NCI-H510A (cell line): ENCODE results near the gene CDT1.

ENCODE experiments used
- DNase-seq: peaks from one replicate; lab custom pipeline; 2025; lab: John Stamatoyannopoulos, UW

CDT1 gene

GRCh38 chr16:88856122-88856827 lies 52.7 kb downstream of the CDT1 start:
- no peak for DNase-seq

GRCh38 chr16:88856828-88857727 lies 53.5 kb downstream of the CDT1 start, which contains the start of the genes GALNS and TRAPPC2L:
Gene GALNS, minus strand, starts transcription at chr16:88856947. Its CDS starts 70 bp downstream, at chr16:88856877.
Gene TRAPPC2L, plus strand, starts transcription at chr16:88857127. Its CDS starts 24 bp downstream, at chr16:88857151.
- peak; percentile 87 for DNase-seq

- DNase-seq, result no peak
Observed at GRCh38 chr16:88857728-88858339, 54.2 kb downstream of the CDT1 start.
